ENCODE results near the gene GNA12. TPM values are rescaled to one million over a fixed set of nuclear protein-coding genes. Genes with fewer than 3 reads are reported as not detected.

The GNA12 gene
- total and polyA plus RNA-seq, 9 of the 15 experiments (the other 6 are each of a cell fraction or from before 2014, with no cell fraction given), result 0.65 to 32.7 (median 9.6) TPM

GRCh38 chr7:2812114-2812487 lies 32.0 kb downstream of the GNA12 start:
- TF ChIP-seq KDM2B (CRISPR knock-in tag; IDR thresholded peaks at IDR 0.05) (no peak), BCLAF1 (IDR thresholded peaks at IDR 0.05; ENCODE audit: borderline replicate concordance in 1 of 2, control insufficient read depth in 1 of 2, low read depth in 2 of 2, low read length in 1 of 2) (no peak), ZNF263 (CRISPR knock-in tag; IDR thresholded peaks at IDR 0.05; ENCODE audit: borderline replicate concordance) (no peak), ETS2 (tag; IDR thresholded peaks at IDR 0.05; ENCODE audit: borderline replicate concordance, poor library complexity, severe bottlenecking) (no peak), HEY1 (CRISPR knock-in tag; IDR thresholded peaks at IDR 0.05; ENCODE audit: borderline replicate concordance) (no peak), KLF1 (tag; IDR thresholded peaks at IDR 0.05) (no peak), TOE1 (IDR thresholded peaks at IDR 0.05; ENCODE audit: borderline replicate concordance) (no peak), TOE1 (CRISPR knock-in tag; IDR thresholded peaks at IDR 0.05; ENCODE audit: borderline replicate concordance, low read depth) (no peak), RCOR1 (IDR thresholded peaks at IDR 0.05; ENCODE audit: borderline replicate concordance in 1 of 2, low read depth in 2 of 2, low read length in 2 of 2) (no peak), FOXJ3 (CRISPR knock-in tag; IDR thresholded peaks at IDR 0.05) (no peak), SLC30A9 (CRISPR knock-in tag; IDR thresholded peaks at IDR 0.05) (no peak), JUNB (CRISPR knock-in tag; conservative IDR thresholded peaks at IDR 0.05) (no peak), ZNF583 (CRISPR knock-in tag; IDR thresholded peaks at IDR 0.05) (no peak), SAFB (IDR thresholded peaks at IDR 0.05; ENCODE audit: borderline replicate concordance, low read depth, low read length) (no peak), LARP7 (IDR thresholded peaks at IDR 0.05) (no peak), SNIP1 (IDR thresholded peaks at IDR 0.05; ENCODE audit: low read depth) (no peak), HDAC6 (IDR thresholded peaks at IDR 0.05; ENCODE audit: low read depth, low read length) (no peak), CAMTA2 (CRISPR knock-in tag; conservative IDR thresholded peaks at IDR 0.05) (no peak)
- in situ Hi-C loops (cut with MboI), result no loop called here
- Histone ChIP-seq H3K4me3 (no peak overlapping the region), H3K36me3 (ENCODE audit: control insufficient read depth, insufficient read depth, low read length) (no peaks in the 10 kb centered on the region), H3K27me3 (ENCODE audit: control insufficient read depth in 2 of 2, insufficient read depth in 2 of 2, low read length in 2 of 2) (no peaks in the 10 kb centered on the region), H2AFZ (ENCODE audit: low read depth, low read length) (no peak overlapping the region), H3K9ac (ENCODE audit: insufficient read depth in 1 of 2, low read depth in 2 of 2, low read length in 2 of 2) (no peak overlapping the region), H4K20me1 (replicated peaks; ENCODE audit: control insufficient read depth, insufficient read depth, low read length) (0 out of 2 replicates have a peak, but pooled peaks cover 10% of the 10 kb centered on the region), H3K79me2 (ENCODE audit: control insufficient read depth, insufficient read depth, low read length) (peaks cover 5% of the 10 kb centered on the region; the same call in 1 of the 3 replicates), H3K27ac (ENCODE audit: extremely low read depth, low read depth, low read length) (no peak overlapping the region), H3K4me1 (replicated peaks in 1 of 2; ENCODE audit: control insufficient read depth in 2 of 2, insufficient read depth in 2 of 2, low read length in 2 of 2) (peaks cover 0 to 22% of the 10 kb centered on the region in 2 experiments; a peak in 2 of 5 replicates), H3K9me3 (replicated peaks; ENCODE audit: control insufficient read depth, insufficient read depth, low read depth, low read length) (no peaks in the 10 kb centered on the region), H3K4me2 (ENCODE audit: insufficient read depth, low read length) (no peak overlapping the region), H3K9me1 (ENCODE audit: control insufficient read depth, insufficient read depth, low read length) (no peaks in the 10 kb centered on the region)
- ChIA-PET CTCF (ENCODE audit: low intra/inter-chr PET ratio) (no interaction called here), POLR2A (no interaction called here)
- FAIRE-seq (no peak), ATAC-seq (no peak), DNase-seq (ENCODE audit: extremely low read depth in 1 of 4, low spot score in 3 of 4) (no peak)
- 78% methylated on average over 7 of the region's 7 CpGs for WGBS (ENCODE audit: insufficient coverage, low coverage, missing lambda C conversion rate)
- intact Hi-C loops (cut with micrococcal nuclease), result no loop called here
- BruUV-seq (replicated peaks), result no TSS peak

All from K562 (cell line).